Epidermal melanocyte (primary cell): Measurements from ENCODE around the gene GSTA5.
"Not testable (repeated sequence)": the region's sequence is repeated elsewhere in the genome, so short reads cannot be mapped to it uniquely, and the experiment has no call there.

Source experiments
- DNase-seq: peaks from one replicate; pipeline ENCODE4 v3.0.0; 2011; ENCODE audit warnings: low spot score; ENCODE audit not compliant: insufficient read length

The GSTA5 gene

DNA sequence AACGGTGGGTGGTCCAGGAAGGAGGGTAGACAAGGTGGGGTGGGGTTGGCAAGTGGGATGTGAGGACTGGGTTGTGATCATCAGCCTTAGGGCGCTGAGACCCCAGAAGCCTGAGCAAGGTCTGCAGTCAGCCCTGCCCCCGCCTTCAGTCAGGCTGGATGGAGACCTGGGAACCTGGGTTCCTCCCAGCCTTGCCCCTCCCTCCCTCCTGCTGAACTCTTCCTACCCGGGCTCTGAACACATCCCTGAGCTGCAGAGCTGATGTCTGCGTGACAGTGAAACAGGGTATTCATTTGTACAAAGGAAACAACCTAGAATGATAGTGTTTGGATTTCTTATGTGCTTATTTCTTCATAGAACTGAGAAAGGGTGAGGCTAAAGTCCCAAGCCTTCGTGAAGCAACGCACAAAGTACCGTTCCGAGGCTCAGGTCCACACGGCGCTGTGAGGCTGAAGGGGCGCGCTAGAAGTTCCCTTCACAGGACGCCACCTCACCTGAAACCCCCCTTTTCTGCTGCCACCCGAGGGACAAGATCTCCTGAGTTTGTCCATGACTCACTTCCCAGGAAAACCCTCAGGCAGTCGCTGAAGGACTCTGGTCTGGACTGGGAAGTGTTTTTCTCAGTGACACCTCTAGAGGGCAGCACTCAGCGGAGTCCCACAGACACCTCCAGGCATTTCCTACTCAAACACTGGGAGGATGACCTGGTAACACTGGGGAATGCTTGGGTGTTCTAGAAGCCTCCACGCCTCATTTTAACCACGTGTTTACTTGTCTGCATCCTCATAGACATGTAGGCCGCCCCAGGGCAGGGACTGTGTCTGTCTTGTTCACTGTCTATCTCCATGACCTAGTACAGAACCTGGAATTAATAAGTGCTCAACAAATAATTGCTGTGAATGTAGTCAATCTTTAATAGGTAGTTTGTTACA, 1.2 kb downstream of the GSTA5 start:
- DNase-seq = peak; percentile 41

GRCh38 chr6:52834481-52834880, 6.1 kb downstream of the GSTA5 start:
- no peak for DNase-seq

GRCh38 chr6:52830869-52831268, 9.7 kb downstream of the GSTA5 start:
- DNase-seq = not testable (repeated sequence)

GRCh38 chr6:52829046-52829817, 11.4 kb downstream of the GSTA5 start:
- no peak for DNase-seq

DNA sequence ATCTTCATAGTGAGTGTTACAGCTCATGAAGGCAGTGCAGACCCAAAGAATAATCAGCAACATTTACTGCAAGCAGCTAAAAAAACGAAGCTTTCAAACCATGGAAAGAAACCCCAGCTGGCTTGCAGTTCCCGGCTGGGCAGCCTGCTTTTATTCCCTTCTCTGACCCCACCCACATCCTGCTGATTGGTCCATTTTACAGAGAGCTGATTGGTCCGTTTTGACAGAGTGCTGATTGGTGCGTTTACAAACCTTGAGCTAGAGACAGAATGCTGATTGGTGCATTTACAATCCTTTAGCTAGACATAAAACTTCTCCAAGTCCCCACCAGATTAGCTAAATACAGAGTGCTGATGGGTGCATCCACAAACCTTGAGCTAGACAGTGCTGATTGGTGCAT, 12.0 kb downstream of the GSTA5 start:
- DNase-seq = not testable (repeated sequence)

DNA sequence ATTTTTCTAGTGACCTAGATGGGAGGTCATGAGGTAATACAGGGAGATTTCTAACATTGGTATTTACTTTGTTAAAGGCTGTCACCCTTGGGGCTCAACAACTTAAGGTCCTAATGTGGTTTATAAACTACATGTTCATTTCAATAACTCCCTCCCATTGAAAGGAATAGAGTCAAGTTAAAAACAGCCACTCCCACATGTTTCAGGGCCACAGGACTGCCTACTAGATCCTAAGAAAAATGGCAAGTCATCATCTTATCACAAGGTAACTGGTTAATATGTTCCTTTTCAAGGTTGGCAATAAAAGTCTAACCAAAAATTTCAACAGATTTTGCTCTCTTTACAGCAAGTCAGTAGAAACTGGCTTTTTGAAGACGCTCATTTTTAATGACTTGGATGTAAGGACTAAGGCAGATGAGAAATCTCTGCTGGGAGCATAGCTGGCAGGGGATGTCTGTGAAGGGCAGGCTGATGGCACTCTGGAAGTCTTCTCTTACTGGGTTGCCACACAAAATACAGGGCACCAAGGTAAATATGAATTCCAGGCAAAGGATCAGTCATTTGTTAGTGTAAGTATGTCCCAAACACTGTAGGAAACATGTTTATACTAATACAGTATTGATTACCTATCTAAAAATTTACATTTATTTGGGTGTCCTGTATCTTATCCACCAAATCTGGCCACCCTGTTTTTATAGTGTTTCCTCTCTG, 13.4 kb downstream of the GSTA5 start:
- DNase-seq = not testable (repeated sequence)

GRCh38 chr6:52826513-52826912, 14.1 kb downstream of the GSTA5 start:
- no peak for DNase-seq

DNA sequence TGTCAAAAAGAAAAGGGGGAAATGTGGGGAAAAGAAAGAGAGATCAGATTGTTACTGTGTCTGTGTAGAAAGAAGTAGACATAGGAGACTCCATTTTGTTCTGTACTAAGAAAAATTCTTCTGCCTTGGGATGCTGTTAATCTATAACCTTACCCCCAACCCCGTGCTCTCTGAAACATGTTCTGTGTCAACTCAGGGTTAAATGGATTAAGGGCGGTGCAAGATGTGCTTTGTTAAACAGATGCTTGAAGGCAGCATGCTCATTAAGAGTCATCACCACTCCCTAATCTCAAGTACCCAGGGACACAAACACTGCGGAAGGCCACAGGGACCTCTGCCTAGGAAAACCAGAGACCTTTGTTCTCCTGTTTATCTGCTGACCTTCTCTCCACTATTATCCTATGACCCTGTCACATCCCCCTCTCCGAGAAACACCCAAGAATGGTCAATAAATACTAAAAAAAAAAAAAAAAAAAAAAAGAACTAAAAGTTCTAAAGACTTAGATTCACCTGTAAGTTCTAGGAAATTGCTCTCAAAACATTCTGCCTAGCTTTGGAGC, 14.6 kb downstream of the GSTA5 start:
- not testable (repeated sequence) for DNase-seq

DNA sequence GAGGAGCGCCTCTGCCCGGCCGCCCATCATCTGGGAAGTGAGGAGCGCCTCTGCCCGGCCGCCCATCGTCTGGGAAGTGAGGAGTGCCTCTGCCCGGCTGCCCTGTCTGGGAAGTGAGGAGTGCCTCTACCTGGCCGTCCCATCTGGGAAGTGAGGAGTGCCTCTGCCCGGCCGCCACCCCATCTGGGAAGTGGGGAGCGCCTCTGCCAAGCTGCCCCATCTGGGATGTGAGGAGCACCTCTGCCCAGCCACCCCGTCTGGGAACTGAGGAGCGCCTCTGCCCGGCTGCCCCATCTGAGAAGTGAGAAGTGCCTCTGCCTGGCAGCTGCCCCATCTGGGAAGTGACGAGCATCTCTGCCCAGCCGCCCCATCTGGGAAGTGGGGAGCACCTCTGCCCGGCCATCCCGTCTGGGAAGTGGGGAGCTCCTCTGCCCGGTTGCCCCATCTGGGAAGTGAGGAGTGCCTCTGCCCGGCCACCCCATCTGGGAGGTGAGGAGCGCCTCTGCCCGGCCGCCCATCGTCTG, 15.3 kb downstream of the GSTA5 start:
- DNase-seq = not testable (repeated sequence)

DNA sequence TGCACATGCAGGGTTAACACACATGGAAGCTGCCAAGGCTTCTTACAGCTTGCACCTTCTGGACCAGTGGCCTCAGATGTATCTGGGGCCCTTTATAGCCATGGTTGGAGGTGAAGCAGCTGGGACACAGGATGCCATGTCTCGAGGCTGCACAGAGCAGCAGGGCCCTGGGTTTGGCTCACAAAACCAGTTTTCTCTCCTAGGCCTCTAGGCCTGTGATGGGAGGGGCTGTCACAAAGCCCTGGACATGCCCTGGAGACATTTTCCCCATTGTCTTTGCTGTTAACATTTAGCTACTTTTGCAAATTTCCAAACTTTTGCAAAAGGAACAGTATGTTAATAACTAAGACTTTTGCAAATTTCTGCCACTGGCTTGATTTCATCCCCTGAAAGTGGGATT, 18.8 kb downstream of the GSTA5 start:
- DNase-seq = no peak

- DNase-seq = peak; percentile 55
Observed at GRCh38 chr6:52820198-52820597, 20.4 kb downstream of the GSTA5 start.

- peak; percentile 33 for DNase-seq
Observed at GRCh38 chr6:52815167-52816092, 25.2 kb downstream of the GSTA5 start.

- DNase-seq = not testable (repeated sequence)
Observed at GRCh38 chr6:52814545-52814944, 26.1 kb downstream of the GSTA5 start.

DNA sequence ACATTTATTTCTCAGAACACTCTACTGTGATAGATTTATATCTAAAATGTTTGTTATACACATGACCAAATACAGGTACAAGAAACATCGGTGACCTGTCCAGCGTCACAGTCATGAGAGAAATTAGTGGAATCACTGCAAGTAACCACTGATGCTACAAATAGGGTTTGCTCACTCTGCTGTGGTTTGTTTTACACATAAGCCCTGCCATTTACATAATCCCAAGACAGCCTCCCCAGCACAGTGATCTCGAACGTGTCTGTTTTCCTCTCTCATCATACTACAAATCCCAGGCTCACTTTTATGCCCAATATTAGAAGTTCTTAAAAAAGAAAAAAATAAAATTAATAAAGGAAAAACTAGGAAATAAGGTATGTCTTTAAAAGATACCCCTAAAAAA, 30.8 kb downstream of the GSTA5 start:
- DNase-seq = not testable (repeated sequence)

- DNase-seq = no peak
Observed at GRCh38 chr6:52808660-52809059, 32.0 kb downstream of the GSTA5 start.

- DNase-seq = not testable (repeated sequence)
Observed at GRCh38 chr6:52803668-52804255, 36.9 kb downstream of the GSTA5 start, which contains the start of gene GSTA1. GSTA1 (minus strand) TSS chr6:52803816; CDS start chr6:52799267, 4,549 bp downstream.

DNA sequence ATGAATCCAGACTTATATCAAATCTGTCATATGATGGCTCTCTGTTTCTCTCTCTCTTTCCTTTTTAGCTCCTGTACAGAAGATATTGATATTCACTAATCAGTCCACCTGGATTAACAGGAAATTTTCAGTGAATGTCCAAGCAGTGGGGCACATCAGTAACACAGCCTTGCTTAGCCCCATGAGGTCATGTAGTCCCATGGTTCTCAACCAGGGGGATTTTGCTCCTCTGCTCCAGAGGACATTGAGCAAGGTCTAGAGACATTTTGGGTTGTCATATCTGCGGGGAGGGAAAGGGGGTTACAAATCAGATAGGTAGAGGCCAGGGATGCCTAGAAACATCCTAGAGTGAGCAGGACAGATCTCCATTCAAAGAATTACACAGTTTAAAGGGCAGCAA, 37.8 kb downstream of the GSTA5 start:
- no peak for DNase-seq

- DNase-seq = no peak
Observed at GRCh38 chr6:52801188-52801841, 39.3 kb downstream of the GSTA5 start.

DNA sequence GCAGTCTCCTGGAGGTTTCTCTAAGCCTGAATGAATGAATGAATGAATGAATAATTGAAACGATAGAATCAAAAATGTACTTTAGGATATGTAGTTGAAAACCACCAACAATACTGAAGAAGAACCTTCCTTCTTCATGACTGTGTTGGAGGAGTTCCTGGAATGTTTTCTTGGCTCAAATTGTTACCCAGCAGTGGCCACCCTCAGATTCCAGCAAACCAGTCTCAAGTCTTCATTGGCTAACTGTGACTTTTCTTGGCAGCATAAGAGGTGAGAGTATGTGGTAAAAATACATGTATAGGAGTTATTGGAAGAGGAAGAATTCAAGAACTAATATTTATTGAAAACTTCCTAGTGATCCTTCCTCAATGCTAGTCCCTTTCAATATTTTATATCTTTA, 41.3 kb downstream of the GSTA5 start:
- not testable (repeated sequence) for DNase-seq
